K562 (cell line): ENCODE data around the gene COL15A1. TPM values are rescaled to one million over a fixed set of nuclear protein-coding genes. Genes with fewer than 3 reads are reported as not detected.

ENCODE experiments used
- BHLHE40 ChIP-seq: IDR thresholded peaks from 2 replicates; pipeline ENCODE4 v1.6.1; 2011; ENCODE audit warnings: low read length, improper control_type of control experiment
- C11orf30 ChIP-seq: fragments of 450-650 bp; IDR thresholded peaks from 2 replicates; pipeline ENCODE4 v1.6.1; 2016; ENCODE audit warnings: low read depth, mild to moderate bottlenecking
- CTCFL ChIP-seq: IDR thresholded peaks from 2 replicates; pipeline ENCODE4 v1.6.1; 2011; ENCODE audit warnings: borderline replicate concordance, low read depth, mild to moderate bottlenecking, moderate library complexity, low read length; ENCODE audit not compliant: insufficient read depth, poor library complexity, severe bottlenecking
- ERF ChIP-seq: fragments of 450-650 bp; formaldehyde crosslinking; IDR thresholded peaks from 2 replicates; pipeline ENCODE4 v1.4.0; 2020; ENCODE audit warnings: mild to moderate bottlenecking, mixed read lengths
- LARP7 ChIP-seq: fragments of 450-650 bp; IDR thresholded peaks from 2 replicates; pipeline ENCODE4 v1.6.1; 2016
- MEF2D ChIP-seq: conservative IDR thresholded peaks from 2 replicates; pipeline ENCODE4 v1.6.1; 2016; ENCODE audit warnings: low read depth, missing genetic modification characterization, missing compliant biosample characterization
- RAD51 ChIP-seq: fragments of 450-650 bp; IDR thresholded peaks from 2 replicates; pipeline ENCODE4 v1.7.1; 2016; ENCODE audit warnings: low read depth, mild to moderate bottlenecking, borderline replicate concordance
- RCOR1 ChIP-seq, 2 experiments: IDR thresholded peaks; 2 replicates each; pipeline ENCODE4 v1.6.1; 2012; ENCODE audit warnings: low read depth in 2 of 2, low read length in 2 of 2, borderline replicate concordance in 1 of 2, improper control_type of control experiment in 1 of 2
- SIN3A ChIP-seq, 2 experiments: fragments of 150-350 bp in 1 of 2; IDR thresholded peaks; 2 replicates each; pipeline ENCODE4 v1.6.1; 2011 to 2016; ENCODE audit warnings: borderline replicate concordance in 2 of 2, low read depth in 2 of 2, low read length in 2 of 2, mild to moderate bottlenecking in 2 of 2, moderate library complexity in 2 of 2; ENCODE audit not compliant: control insufficient read depth in 1 of 2
- SMARCE1 ChIP-seq: fragments of 450-650 bp; IDR thresholded peaks from 2 replicates; pipeline ENCODE4 v1.7.1; 2016; ENCODE audit warnings: mild to moderate bottlenecking
- SRF ChIP-seq, 2 experiments: fragments of 250-450, 450-650 bp in 1 of 2; sonication (Bioruptor Pico) in 1 of 2; sonication (generic) in 1 of 2; formaldehyde crosslinking; IDR thresholded peaks; 2 replicates each; pipeline versions ENCODE4 v1.5.0 to v1.5.1; 2020 to 2022; ENCODE audit warnings: mild to moderate bottlenecking in 1 of 2, missing genetic modification reagents in 1 of 2
- SRSF7 ChIP-seq: fragments of 200-400 bp; formaldehyde crosslinking; optimal IDR thresholded peaks from 2 replicates; pipeline ENCODE3; 2017; ENCODE audit warnings: mild to moderate bottlenecking, low read depth, low read length
- TCFL5 ChIP-seq: fragments of 250-450 bp; sonication (Bioruptor Pico); conservative IDR thresholded peaks from 2 replicates; pipeline ENCODE4 v1.6.1; 2021; ENCODE audit warnings: mild to moderate bottlenecking, moderate library complexity, matching md5 sums
- TEAD4 ChIP-seq, 2 experiments: sonication (generic) in 1 of 2; formaldehyde crosslinking in 1 of 2; IDR thresholded peaks; 2 replicates each; pipeline versions ENCODE4 v1.6.1 to v1.8.0; 2012 to 2022; ENCODE audit warnings: borderline replicate concordance in 1 of 2, inconsistent platforms in 1 of 2, low read length in 1 of 2, mild to moderate bottlenecking in 1 of 2, missing genetic modification reagents in 1 of 2
- TRIM28 ChIP-seq: fragments of 450-650 bp; IDR thresholded peaks from 2 replicates; pipeline ENCODE4 v1.6.1; 2017
- ZBTB11 ChIP-seq, 3 experiments: fragments of 200-800 bp in 1 of 3; fragments of 250-450 bp in 1 of 3; fragments of 450-650 bp in 1 of 3; sonication (Bioruptor Pico) in 1 of 3; sonication (Bioruptor generic) in 1 of 3; formaldehyde crosslinking in 1 of 3; IDR thresholded peaks; 2 replicates each; pipeline versions ENCODE4 v1.6.1 to v1.8.0; 2016 to 2022; ENCODE audit warnings: mild to moderate bottlenecking in 2 of 3, missing genetic modification characterization in 2 of 3, missing compliant biosample characterization in 1 of 3, moderate library complexity in 1 of 3
- ZBTB17 ChIP-seq: fragments of 450-650 bp; formaldehyde crosslinking; IDR thresholded peaks from 2 replicates; pipeline ENCODE4 v1.4.0; 2020; ENCODE audit warnings: mild to moderate bottlenecking
- ZBTB8A ChIP-seq: fragments of 450-650 bp; IDR thresholded peaks from 2 replicates; pipeline ENCODE4 v1.6.1; 2018; ENCODE audit warnings: mild to moderate bottlenecking, moderate library complexity; ENCODE audit not compliant: partially characterized antibody
- ZNF311 ChIP-seq: fragments of 250-450 bp; sonication (Bioruptor Pico); IDR thresholded peaks from 2 replicates; pipeline ENCODE4 v1.4.0; 2020; ENCODE audit warnings: mild to moderate bottlenecking, moderate library complexity
- ZNF589 ChIP-seq: fragments of 200-800 bp; sonication (Bioruptor generic); IDR thresholded peaks from 2 replicates; pipeline ENCODE4 v1.6.1; 2016; ENCODE audit warnings: low read depth, missing genetic modification characterization, missing compliant biosample characterization
- ZNF75A ChIP-seq: fragments of 450-650 bp; formaldehyde crosslinking; IDR thresholded peaks from 2 replicates; pipeline ENCODE4 v1.4.0; 2020; ENCODE audit warnings: mild to moderate bottlenecking
- polyA plus RNA-seq, 8 experiments: library from polyadenylated mRNA; depleted of rRNA in 4 of 8; stranded (reverse) in 5 of 8; unstranded in 3 of 8; fragments of >200 nt; fragmentation: Nextera tagmentation in 2 of 8; fragmentation: Illumina TruSeq in 1 of 8; extraction: Ambion mirVana in 2 of 8; extraction: Trizol in 1 of 8; gene quantifications; 2 replicates each; pipeline versions ENCODE4 v1.2.1 to v1.2.3, GENCODE V29; 2011 to 2014; ENCODE audit warnings: inconsistent platforms in 1 of 8, missing spikeins in 1 of 8
- total RNA-seq, 7 experiments: library from RNA; depleted of rRNA in 6 of 7; stranded (reverse); fragments of >200 nt in 6 of 7; fragmentation: Illumina TruSeq in 2 of 7; extraction: Trizol in 2 of 7; gene quantifications; 2 replicates each; pipeline versions ENCODE4 v1.2.1 to v1.2.3, GENCODE V29; 2011 to 2021; ENCODE audit warnings: low replicate concordance in 1 of 7

The COL15A1 gene
- total and polyA plus RNA-seq, 9 of the 15 experiments (the other 6 are each of a cell fraction or from before 2014, with no cell fraction given) = 0.46 to 5.1 (median 2.6) TPM

- TF ChIP-seq TEAD4 (IDR thresholded peaks at IDR 0.05; ENCODE audit: low read length) (peak; percentile 36; the same call in 1 of the 2 replicates), TEAD4 (CRISPR knock-in tag; IDR thresholded peaks at IDR 0.05; ENCODE audit: borderline replicate concordance) (no peak), ZBTB17 (CRISPR knock-in tag) (peak; percentile 29; the same call in 1 of the 2 replicates), RCOR1 (IDR thresholded peaks at IDR 0.05; ENCODE audit: borderline replicate concordance in 1 of 2, low read depth in 2 of 2, low read length in 2 of 2) (no peak), LARP7 (no peak), SRSF7 (no peak), ZNF311 (CRISPR knock-in tag) (peak; percentile 82), RAD51 (no peak; the same call in 1 of the 2 replicates), ZBTB11 (CRISPR knock-in tag; IDR thresholded peaks at IDR 0.05) (peak in 1 of 3 experiments; percentile 38; a peak in 1 of 6 replicates), ZNF75A (CRISPR knock-in tag) (peak; percentile 18; the same call in 1 of the 2 replicates), ZBTB8A (no peak), C11orf30 (peak; percentile 31; the same call in 1 of the 2 replicates), TCFL5 (CRISPR knock-in tag) (no peak; the same call in 1 of the 2 replicates), MEF2D (tag) (0 out of 2 replicates have a peak, but pooled peaks have one; percentile 43), SRF (CRISPR knock-in tag; IDR thresholded peaks at IDR 0.05) (peak in 1 of 2 experiments; percentile 77; a peak in 1 of 4 replicates), ERF (CRISPR knock-in tag) (peak; percentile 44; the same call in 1 of the 2 replicates), SMARCE1 (peak; percentile 53; the same call in 1 of the 2 replicates), ZNF589 (peak; percentile 95), BHLHE40 (peak; percentile 43), SIN3A (IDR thresholded peaks at IDR 0.05; ENCODE audit: borderline replicate concordance in 2 of 2, control insufficient read depth in 1 of 2, low read depth in 2 of 2, low read length in 2 of 2) (no peak), CTCFL (no peak), TRIM28 (no peak)
Observed at GRCh38 chr9:99058964-99059921, 115.5 kb downstream of the COL15A1 start (continued).
